ENCODE measurements around the gene YPEL2. TPM values are rescaled to one million over a fixed set of nuclear protein-coding genes. Genes with fewer than 3 reads are reported as not detected.

Gene YPEL2
- polyA plus RNA-seq, 3 donors = 21.5 to 63.1 (median 25.1) TPM

DNA sequence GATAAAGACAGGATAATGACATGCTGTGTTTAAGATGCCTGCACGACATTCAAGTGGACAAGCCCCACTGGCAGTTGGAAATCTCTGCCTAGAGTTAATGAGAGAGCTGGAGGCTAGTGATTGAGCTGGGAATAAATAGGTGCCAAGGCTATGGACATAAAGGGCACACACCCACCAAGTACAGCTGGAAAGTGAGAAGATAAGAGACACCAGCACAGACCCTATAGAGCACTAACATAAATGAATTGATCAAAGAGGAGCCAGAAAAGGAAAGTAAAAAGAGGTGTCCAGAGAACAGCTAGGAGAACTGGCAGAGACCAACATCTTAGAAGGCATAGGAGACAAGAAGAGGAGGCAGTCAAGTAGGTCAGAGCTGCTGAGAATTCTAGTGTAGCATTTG is 101.2 kb downstream of the YPEL2 start:
- Mint-ChIP-seq H3K9me3 (peaks cover 0 to 3% (median 0%) of the 10 kb centered on the region in 7 donors), H3K27me3 (ENCODE audit: low read depth in 3 of 3) (peaks cover 2 to 6% (median 2%) of the 10 kb centered on the region in 3 donors), H3K4me1 (peaks cover 52% of the 10 kb centered on the region), H3K4me3 (no peak overlapping the region), H3K36me3 (no peaks in the 10 kb centered on the region), H3K27ac (peak overlapping the region in 3 of 7 donors; percentile 22 to 63 (median 46))
- intact Hi-C loops (cut with micrococcal nuclease) = no loop called here
- H4K20me1 ChIP-seq (ENCODE audit: insufficient read depth, low read length) = no peaks in the 10 kb centered on the region
- H3K9ac ChIP-seq (ENCODE audit: insufficient read depth, low read length, poor library complexity, severe bottlenecking) = no peak overlapping the region
- no peak overlapping the region for H3K4me3 ChIP-seq (replicated peaks in 1 of 3; ENCODE audit: low read depth in 2 of 3, low read length in 3 of 3)
- DNase-seq = no peak
- no peaks in the 10 kb centered on the region for H3K27me3 ChIP-seq (ENCODE audit: control insufficient read depth in 2 of 2, insufficient read depth in 2 of 2, low read length in 2 of 2)
- TF ChIP-seq, protein P1, sequence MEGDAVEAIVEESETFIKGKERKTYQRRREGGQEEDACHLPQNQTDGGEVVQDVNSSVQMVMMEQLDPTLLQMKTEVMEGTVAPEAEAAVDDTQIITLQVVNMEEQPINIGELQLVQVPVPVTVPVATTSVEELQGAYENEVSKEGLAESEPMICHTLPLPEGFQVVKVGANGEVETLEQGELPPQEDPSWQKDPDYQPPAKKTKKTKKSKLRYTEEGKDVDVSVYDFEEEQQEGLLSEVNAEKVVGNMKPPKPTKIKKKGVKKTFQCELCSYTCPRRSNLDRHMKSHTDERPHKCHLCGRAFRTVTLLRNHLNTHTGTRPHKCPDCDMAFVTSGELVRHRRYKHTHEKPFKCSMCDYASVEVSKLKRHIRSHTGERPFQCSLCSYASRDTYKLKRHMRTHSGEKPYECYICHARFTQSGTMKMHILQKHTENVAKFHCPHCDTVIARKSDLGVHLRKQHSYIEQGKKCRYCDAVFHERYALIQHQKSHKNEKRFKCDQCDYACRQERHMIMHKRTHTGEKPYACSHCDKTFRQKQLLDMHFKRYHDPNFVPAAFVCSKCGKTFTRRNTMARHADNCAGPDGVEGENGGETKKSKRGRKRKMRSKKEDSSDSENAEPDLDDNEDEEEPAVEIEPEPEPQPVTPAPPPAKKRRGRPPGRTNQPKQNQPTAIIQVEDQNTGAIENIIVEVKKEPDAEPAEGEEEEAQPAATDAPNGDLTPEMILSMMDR (IDR thresholded peaks at IDR 0.05) = no peak
- WGBS (ENCODE audit: insufficient coverage) = no CpG with 5 or more reads among the region's 1 CpG
- H3K36me3 ChIP-seq (replicated peaks in 1 of 2; ENCODE audit: control insufficient read depth in 1 of 2, insufficient read depth in 2 of 2, low read length in 2 of 2) = no peaks in the 10 kb centered on the region
- peaks cover 53 to 57% of the 10 kb centered on the region in 2 donors for H3K4me1 ChIP-seq (ENCODE audit: control insufficient read depth in 1 of 2, insufficient read depth in 2 of 2, low read length in 2 of 2)
- no peaks in the 10 kb centered on the region for H3K79me2 ChIP-seq (ENCODE audit: insufficient read depth, low read length)
- H3K4me2 ChIP-seq (replicated peaks; ENCODE audit: extremely low read depth, low read length, poor library complexity, severe bottlenecking) = no peak overlapping the region
- no peak overlapping the region for H3K27ac ChIP-seq (ENCODE audit: low read depth in 1 of 2, low read length in 2 of 2)
- H3K9me3 ChIP-seq (replicated peaks in 1 of 2; ENCODE audit: control insufficient read depth in 1 of 2, insufficient read depth in 1 of 2, low read length in 2 of 2) = no peaks in the 10 kb centered on the region
- H2AFZ ChIP-seq (ENCODE audit: insufficient read depth, low read depth, low read length, poor library complexity, severe bottlenecking) = no peak overlapping the region

DNA sequence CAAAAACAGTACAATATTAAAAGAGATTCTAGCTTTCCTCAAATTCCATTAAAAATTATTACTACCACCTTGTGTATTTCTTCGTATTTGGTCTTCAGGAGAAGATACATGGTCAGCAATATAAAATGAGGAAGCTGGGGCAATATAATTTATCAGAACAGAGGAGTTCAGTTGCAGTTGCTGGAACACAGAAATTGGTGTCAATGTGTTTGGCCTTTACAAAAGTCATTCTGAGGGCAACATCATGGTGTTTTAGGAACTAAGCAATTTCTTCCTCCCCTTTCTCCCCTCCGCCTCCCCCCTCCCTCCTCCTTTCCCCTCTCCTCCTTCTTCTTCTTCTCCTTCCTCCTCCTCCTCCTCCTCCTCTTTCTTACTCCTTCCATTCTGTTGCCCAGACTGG is 102.1 kb downstream of the YPEL2 start:
- intact Hi-C loops (cut with micrococcal nuclease) = no loop called here

More for the DNA sequence above, 102.1 kb downstream of the YPEL2 start:
- Histone ChIP-seq H3K27ac (ENCODE audit: low read depth in 1 of 2, low read length in 2 of 2) (peak overlapping the region; percentile 22 to 60), H3K4me3 (replicated peaks in 1 of 3; ENCODE audit: low read depth in 2 of 3, low read length in 3 of 3) (no peak overlapping the region), H3K4me2 (replicated peaks; ENCODE audit: extremely low read depth, low read length, poor library complexity, severe bottlenecking) (no peak overlapping the region), H2AFZ (ENCODE audit: insufficient read depth, low read depth, low read length, poor library complexity, severe bottlenecking) (no peak overlapping the region), H4K20me1 (ENCODE audit: insufficient read depth, low read length) (no peaks in the 10 kb centered on the region), H3K9ac (ENCODE audit: insufficient read depth, low read length, poor library complexity, severe bottlenecking) (no peak overlapping the region), H3K36me3 (replicated peaks in 1 of 2; ENCODE audit: control insufficient read depth in 1 of 2, insufficient read depth in 2 of 2, low read length in 2 of 2) (no peaks in the 10 kb centered on the region), H3K79me2 (ENCODE audit: insufficient read depth, low read length) (no peaks in the 10 kb centered on the region), H3K4me1 (ENCODE audit: control insufficient read depth in 1 of 2, insufficient read depth in 2 of 2, low read length in 2 of 2) (peaks cover 62% of the 10 kb centered on the region in 2 donors), H3K9me3 (replicated peaks in 1 of 2; ENCODE audit: control insufficient read depth in 1 of 2, insufficient read depth in 1 of 2, low read length in 2 of 2) (no peaks in the 10 kb centered on the region), H3K27me3 (ENCODE audit: control insufficient read depth in 2 of 2, insufficient read depth in 2 of 2, low read length in 2 of 2) (no peaks in the 10 kb centered on the region)
- TF ChIP-seq, protein P1 (IDR thresholded peaks at IDR 0.05) = no peak
- Mint-ChIP-seq H3K9me3 (peaks cover 0 to 3% (median 0%) of the 10 kb centered on the region in 7 donors), H3K36me3 (no peaks in the 10 kb centered on the region), H3K4me1 (peaks cover 57% of the 10 kb centered on the region), H3K27ac (peak overlapping the region; percentile 34 to 91 (median 79)), H3K27me3 (ENCODE audit: low read depth in 3 of 3) (peaks cover 2 to 6% (median 2%) of the 10 kb centered on the region in 3 donors), H3K4me3 (no peak overlapping the region)
- peak in 2 of 3 donors; percentile 47 to 55 for DNase-seq
- WGBS (ENCODE audit: insufficient coverage) = 0% methylated on average over 1 of the region's 2 CpGs

Data from CD14-positive monocyte (primary cell).